H1 (cell line): Measurements from ENCODE around the gene RIC8A. TPM values are rescaled to one million over a fixed set of nuclear protein-coding genes. Genes with fewer than 3 reads are reported as not detected.
A peak's percentile ranks its signal among the peaks of the same experiment; 100 is the strongest.

Source experiments
- CTCF ChIA-PET: fragments of 300-600 bp; sonication (Branson Sonifier 250); formaldehyde crosslinking; loops from one replicate; lab custom pipeline; 2021; ENCODE audit not compliant: partially characterized antibody; lab: Charles Lee
- POLR2A ChIA-PET: fragments of 300-600 bp; sonication (Branson Sonifier 250); formaldehyde crosslinking; loops from one replicate; lab custom pipeline; 2021; ENCODE audit warnings: inconsistent platforms; ENCODE audit not compliant: partially characterized antibody; lab: Charles Lee
- DNase-seq, 2 experiments: peaks; one replicate each; pipeline versions ENCODE4 v3.0.0 to v3.0.0-alpha.2; 2010 to 2022; ENCODE audit warnings: low spot score in 2 of 2, low read depth in 1 of 2, mixed read lengths in 1 of 2
- FAIRE-seq: peaks from 2 replicates; lab custom pipeline; 2011; peaks lifted over from hg19 to GRCh38; lab: Jason Lieb, UNC
- H2AFZ ChIP-seq: 2 replicates; pipeline ENCODE4 v1.8.1; 2012; ENCODE audit warnings: low read length, inconsistent platforms
- H2AK5ac ChIP-seq: 2 replicates; pipeline ENCODE4 v1.6.1; 2013; ENCODE audit warnings: low read depth, low read length
- H2BK120ac ChIP-seq: replicated peaks from 2 replicates; pipeline ENCODE3; 2013; ENCODE audit warnings: low read depth, low read length, inconsistent platforms
- H2BK12ac ChIP-seq: 2 replicates; pipeline ENCODE4 v1.6.1; 2013; ENCODE audit warnings: low read depth, low read length
- H2BK15ac ChIP-seq: 2 replicates; pipeline ENCODE4 v1.6.1; 2013; ENCODE audit warnings: low read length
- H2BK20ac ChIP-seq: 2 replicates; pipeline ENCODE4 v1.6.1; 2013; ENCODE audit warnings: low read length
- H2BK5ac ChIP-seq: 2 replicates; pipeline ENCODE4 v1.6.1; 2013; ENCODE audit warnings: low read depth, low read length
- H3K14ac ChIP-seq: 2 replicates; pipeline ENCODE4 v1.6.1; 2013; ENCODE audit warnings: inconsistent platforms; ENCODE audit not compliant: insufficient read length
- H3K18ac ChIP-seq: 2 replicates; pipeline ENCODE4 v1.6.1; 2013; ENCODE audit warnings: low read length; ENCODE audit errors: extremely low read depth
- H3K23ac ChIP-seq: 2 replicates; pipeline ENCODE4 v1.6.1; 2013; ENCODE audit warnings: inconsistent platforms; ENCODE audit not compliant: insufficient read length
- H3K23me2 ChIP-seq: 2 replicates; pipeline ENCODE4 v1.6.1; 2013; ENCODE audit warnings: low read depth, low read length
- H3K27ac ChIP-seq: 2 replicates; pipeline ENCODE4 v1.6.1; 2011; ENCODE audit warnings: low read depth, low read length, inconsistent platforms
- H3K27me3 ChIP-seq, 4 experiments: replicated peaks in 1 of 4; 1 replicate in 1 of 4; 2 replicates in 3 of 4; pipeline versions ENCODE4 v1.6.1 to v1.8.1; 2011 to 2013; ENCODE audit warnings: low read length in 3 of 4, mild to moderate bottlenecking in 3 of 4, inconsistent platforms in 2 of 4, mixed read lengths in 2 of 4, moderate library complexity in 1 of 4; ENCODE audit not compliant: control insufficient read depth in 3 of 4, insufficient read depth in 3 of 4; ENCODE audit errors: extremely low read depth in 1 of 4
- H3K36me3 ChIP-seq, 4 experiments: 2 replicates each; pipeline versions ENCODE4 v1.6.1 to v1.8.1; 2011 to 2013; ENCODE audit warnings: mild to moderate bottlenecking in 4 of 4, low read length in 3 of 4, moderate library complexity in 2 of 4, control low read depth in 1 of 4, inconsistent platforms in 1 of 4; ENCODE audit not compliant: insufficient read depth in 4 of 4, control insufficient read depth in 2 of 4
- H3K4ac ChIP-seq: replicated peaks from 2 replicates; pipeline ENCODE3; 2013; ENCODE audit warnings: low read length, low read depth, mixed read lengths, inconsistent platforms; ENCODE audit not compliant: insufficient read length
- H3K4me1 ChIP-seq, 4 experiments: replicated peaks in 1 of 4; 1 replicate in 1 of 4; 2 replicates in 3 of 4; pipeline versions ENCODE4 v1.6.1 to v1.8.1; 2011 to 2013; ENCODE audit warnings: low read length in 3 of 4, inconsistent platforms in 2 of 4, mixed read lengths in 1 of 4; ENCODE audit not compliant: insufficient read depth in 4 of 4, control insufficient read depth in 3 of 4
- H3K4me2 ChIP-seq, 2 experiments: 2 replicates each; pipeline versions ENCODE4 v1.6.1 to v1.8.1; 2011 to 2013; ENCODE audit warnings: low read depth in 2 of 2, low read length in 2 of 2, control low read depth in 1 of 2, inconsistent platforms in 1 of 2, mild to moderate bottlenecking in 1 of 2; ENCODE audit not compliant: insufficient read depth in 1 of 2
- H3K4me3 ChIP-seq, 4 experiments: fragments of 200-600, 300-600 bp in 1 of 4; sonication (generic), shearing (Covaris generic), sonication (Bioruptor Twin) in 1 of 4; 2 replicates each; pipeline versions ENCODE4 v1.5.1 to v1.8.1; 2011 to 2016; ENCODE audit warnings: low read length in 4 of 4, low read depth in 3 of 4, control low read depth in 2 of 4, inconsistent platforms in 2 of 4, mild to moderate bottlenecking in 2 of 4, mixed read lengths in 1 of 4, moderate library complexity in 1 of 4; ENCODE audit not compliant: insufficient read depth in 2 of 4; ENCODE audit errors: extremely low read depth in 1 of 4
- H3K56ac ChIP-seq: replicated peaks from 2 replicates; pipeline ENCODE3; 2013; ENCODE audit warnings: low read depth, mild to moderate bottlenecking, mixed read lengths, low read length, inconsistent platforms; ENCODE audit not compliant: insufficient read length
- H3K79me1 ChIP-seq: 2 replicates; pipeline ENCODE4 v1.6.1; 2013; ENCODE audit warnings: low read depth, low read length, control low read depth
- H3K79me2 ChIP-seq, 2 experiments: 2 replicates each; pipeline versions ENCODE4 v1.6.1 to v1.8.1; 2012 to 2013; ENCODE audit warnings: low read length in 2 of 2, mild to moderate bottlenecking in 2 of 2, inconsistent platforms in 1 of 2; ENCODE audit not compliant: insufficient read depth in 2 of 2, control insufficient read depth in 1 of 2
- H3K9ac ChIP-seq, 4 experiments: replicated peaks in 1 of 4; 1 replicate in 1 of 4; 2 replicates in 3 of 4; pipeline versions ENCODE4 v1.6.1 to v1.8.1; 2011 to 2013; ENCODE audit warnings: low read depth in 3 of 4, low read length in 3 of 4, control low read depth in 2 of 4, mild to moderate bottlenecking in 2 of 4, moderate library complexity in 2 of 4, inconsistent platforms in 1 of 4; ENCODE audit errors: extremely low read depth in 1 of 4
- H3K9me3 ChIP-seq, 2 experiments: 2 replicates each; pipeline versions ENCODE4 v1.6.1 to v1.8.1; 2012 to 2013; ENCODE audit warnings: mild to moderate bottlenecking in 2 of 2, moderate library complexity in 2 of 2, control low read depth in 1 of 2, inconsistent platforms in 1 of 2, low read depth in 1 of 2, low read length in 1 of 2, mixed read lengths in 1 of 2; ENCODE audit not compliant: insufficient read depth in 2 of 2
- H4K20me1 ChIP-seq, 2 experiments: replicated peaks in 1 of 2; 2 replicates each; pipeline versions ENCODE3 to v1.8.1; 2011 to 2013; ENCODE audit warnings: inconsistent platforms in 2 of 2, low read length in 2 of 2, mild to moderate bottlenecking in 1 of 2; ENCODE audit not compliant: insufficient read depth in 2 of 2, control insufficient read depth in 1 of 2
- H4K5ac ChIP-seq: 2 replicates; pipeline ENCODE4 v1.6.1; 2013; ENCODE audit warnings: low read length, low read depth, mixed read lengths, inconsistent platforms; ENCODE audit not compliant: insufficient read length
- H4K8ac ChIP-seq: 2 replicates; pipeline ENCODE4 v1.8.0; 2013; ENCODE audit warnings: mild to moderate bottlenecking, moderate library complexity, low read length, inconsistent platforms; ENCODE audit not compliant: insufficient read depth; ENCODE audit errors: extremely low read depth
- H4K91ac ChIP-seq: replicated peaks from 2 replicates; pipeline ENCODE3; 2013; ENCODE audit warnings: low read length, mixed read lengths, inconsistent platforms; ENCODE audit not compliant: insufficient read length
- BRCA1 ChIP-seq: IDR thresholded peaks from 2 replicates; pipeline ENCODE4 v1.6.1; 2012; ENCODE audit warnings: low read depth, low read length, improper control_type of control experiment
- CBX8 ChIP-seq: fragments of 300-800, 300-1000 bp; sonication (generic); IDR thresholded peaks from 2 replicates; pipeline ENCODE4 v1.7.1; 2016; ENCODE audit warnings: low read depth, low read length, borderline replicate concordance
- EGR1 ChIP-seq: IDR thresholded peaks from 2 replicates; pipeline ENCODE4 v1.6.1; 2011; ENCODE audit warnings: low read depth, low read length, borderline replicate concordance
- EZH2 ChIP-seq: fragments of 200-600 bp; sonication (generic); IDR thresholded peaks from 2 replicates; pipeline ENCODE4 v1.7.1; 2012; ENCODE audit warnings: low read depth, mild to moderate bottlenecking, moderate library complexity, low read length, inconsistent platforms; ENCODE audit not compliant: severe bottlenecking
- GTF2F1 ChIP-seq: IDR thresholded peaks from 2 replicates; pipeline ENCODE4 v1.6.1; 2012; ENCODE audit warnings: low read depth, low read length, improper control_type of control experiment, borderline replicate concordance
- KDM1A ChIP-seq: fragments of 200-600, 300-600 bp; sonication (generic); IDR thresholded peaks from 2 replicates; pipeline ENCODE4 v1.7.1; 2016; ENCODE audit warnings: mild to moderate bottlenecking, low read length, borderline replicate concordance
- MAX ChIP-seq: IDR thresholded peaks from 2 replicates; pipeline ENCODE4 v1.6.1; 2012; ENCODE audit warnings: inconsistent platforms
- RBBP5 ChIP-seq: IDR thresholded peaks from 2 replicates; pipeline ENCODE4 v1.7.1; 2012; ENCODE audit warnings: low read depth, mild to moderate bottlenecking, inconsistent platforms, low read length, moderate library complexity, borderline replicate concordance
- SP1 ChIP-seq: IDR thresholded peaks from 2 replicates; pipeline ENCODE4 v1.6.1; 2011; ENCODE audit warnings: low read depth, low read length
- SP2 ChIP-seq: IDR thresholded peaks from 2 replicates; pipeline ENCODE4 v1.6.1; 2012; ENCODE audit warnings: mild to moderate bottlenecking, low read length, inconsistent platforms
- SUZ12 ChIP-seq: fragments of 200-600 bp; sonication (generic); IDR thresholded peaks from 2 replicates; pipeline ENCODE4 v1.6.1; 2012; ENCODE audit warnings: mild to moderate bottlenecking, inconsistent platforms, low read length, moderate library complexity, mixed read lengths
- TBP ChIP-seq: IDR thresholded peaks from 2 replicates; pipeline ENCODE4 v1.6.1; 2011; ENCODE audit warnings: low read depth, low read length, improper control_type of control experiment
- WGBS, 2 experiments: shearing (Covaris generic) in 1 of 2; methylation state at CpG; one replicate each; pipeline versions ENCODE4 v1.1.6 to v1.1.7; 2013 to 2015; ENCODE audit warnings: low lambda C conversion rate in 2 of 2, mixed read lengths in 2 of 2, inconsistent platforms in 1 of 2, low coverage in 1 of 2, missing lambda C conversion rate in 1 of 2; ENCODE audit not compliant: insufficient replicate concordance in 2 of 2, insufficient coverage in 1 of 2, insufficient read length in 1 of 2; ENCODE audit errors: extremely low coverage in 1 of 2, missing lambda C conversion rate in 1 of 2; 5-methylcytosine and 5-hydroxymethylcytosine counted together
- polyA plus RNA-seq, 7 experiments: library from polyadenylated mRNA; depleted of rRNA in 3 of 7; stranded (reverse) in 5 of 7; unstranded in 2 of 7; fragments of >200 nt in 5 of 7; fragments of 200-250 nt in 2 of 7; gene quantifications; 1 replicate in 5 of 7; 2 replicates in 1 of 7; 4 replicates in 1 of 7; pipeline versions ENCODE4 v1.2.1 to v1.2.3, GENCODE V29; 2011 to 2013; ENCODE audit warnings: missing spikeins in 2 of 7, mixed read lengths in 2 of 7
- total RNA-seq: library from RNA; stranded (reverse); fragmentation: NEBNext Ultra II Directional; extraction: Animal tissue kit (Norgen Biotek cat#: 25700); gene quantifications from 2 replicates; pipeline ENCODE4 v1.2.1, GENCODE V29; 2021
- TF ChIP-seq, protein P1 (sequence below): IDR thresholded peaks from 2 replicates; pipeline ENCODE4 v1.6.1; 2012; ENCODE audit warnings: inconsistent platforms

The RIC8A gene
- total and polyA plus RNA-seq, 2 of the 8 experiments (the other 6 are each of a cell fraction or from before 2014, with no cell fraction given) = 67.0 to 105 TPM

DNA sequence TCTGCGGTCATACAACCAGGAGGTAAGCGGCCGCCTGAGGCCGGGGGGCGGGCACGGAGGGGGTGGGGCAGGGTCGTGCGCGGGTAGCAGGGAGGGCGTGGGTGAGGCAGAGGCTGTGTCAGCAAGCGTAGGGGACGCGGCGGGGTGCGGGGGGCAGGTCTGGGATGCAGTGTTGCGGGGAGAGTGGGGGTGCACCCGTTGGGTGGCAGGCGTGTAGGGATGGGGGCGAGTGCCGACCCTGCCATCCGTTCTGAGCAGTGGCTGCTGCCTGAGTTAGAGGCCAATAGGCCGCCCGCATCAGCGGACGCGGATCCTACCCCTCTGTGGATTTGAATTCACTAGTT, 1.4 kb downstream of the RIC8A start:
- H3K4me3 ChIP-seq = peak overlapping the region; percentile 85 to 89 (median 87)
- H3K27ac ChIP-seq = no peak overlapping the region
- H2BK20ac ChIP-seq = no peak overlapping the region
- no peak overlapping the region for H4K8ac ChIP-seq
- FAIRE-seq (no peak), DNase-seq (no peak)
- H2AK5ac ChIP-seq = 0 out of 2 replicates have a peak overlapping the region, but pooled peaks have one; percentile 24
- H3K4me1 ChIP-seq = peaks cover 0 to 23% (median 9%) of the 10 kb centered on the region in 4 experiments; a peak in 5 of 7 replicates
- H3K4ac ChIP-seq = no peak overlapping the region
- no peak overlapping the region for H2BK15ac ChIP-seq
- no peaks in the 10 kb centered on the region for H3K9me3 ChIP-seq
- H3K36me3 ChIP-seq = peaks cover 28 to 49% (median 37%) of the 10 kb centered on the region in 4 experiments
- H4K91ac ChIP-seq = no peak overlapping the region
- no peak overlapping the region for H4K5ac ChIP-seq
- ChIA-PET CTCF (interaction anchor here (0.8 to 1.3 kb wide), 4 partner anchors 10 to 161 kb away, joined by 3 to 4 read pairs (median 3); partner anchors contain the start of gene B4GALNT4), POLR2A (interaction anchor here (1.2 to 2.3 kb wide), 7 partner anchors 7 to 147 kb away, joined by 3 to 11 read pairs (median 4); no protein-coding TSS in a partner anchor)
- no peak overlapping the region for H2AFZ ChIP-seq
- H3K23me2 ChIP-seq = peaks cover 22% of the 10 kb centered on the region
- peaks cover 11% of the 10 kb centered on the region for H3K79me1 ChIP-seq
- no peak overlapping the region for H3K23ac ChIP-seq
- H3K56ac ChIP-seq = no peak overlapping the region
- no peak overlapping the region for H2BK12ac ChIP-seq
- H2BK120ac ChIP-seq = no peak overlapping the region
- H2BK5ac ChIP-seq = peak overlapping the region; percentile 24; the same call in 1 of the 2 replicates
- no peaks in the 10 kb centered on the region for H3K27me3 ChIP-seq
- 0% methylated on average over 2 of the region's 26 CpGs; no CpG with 5 or more reads in 1 of the 2 experiments for WGBS, 2 experiments
- H3K14ac ChIP-seq = no peak overlapping the region
- H3K4me2 ChIP-seq = peak overlapping the region; percentile 97 to 100
- peak overlapping the region; percentile 31 to 69 (median 58) for H3K9ac ChIP-seq
- peaks cover 0 to 29% of the 10 kb centered on the region in 2 experiments for H4K20me1 ChIP-seq
- H3K18ac ChIP-seq = no peak overlapping the region
- H3K79me2 ChIP-seq = peaks cover 0 to 31% of the 10 kb centered on the region in 2 experiments; a peak in 3 of 4 replicates
- TF ChIP-seq KDM1A (no peak), EGR1 (no peak), BRCA1 (no peak), SP2 (no peak), CBX8 (no peak), RBBP5 (no peak), EZH2 (no peak), MAX (no peak), SUZ12 (no peak), GTF2F1 (no peak), SP1 (no peak), TBP (no peak)
- TF ChIP-seq, protein P1, sequence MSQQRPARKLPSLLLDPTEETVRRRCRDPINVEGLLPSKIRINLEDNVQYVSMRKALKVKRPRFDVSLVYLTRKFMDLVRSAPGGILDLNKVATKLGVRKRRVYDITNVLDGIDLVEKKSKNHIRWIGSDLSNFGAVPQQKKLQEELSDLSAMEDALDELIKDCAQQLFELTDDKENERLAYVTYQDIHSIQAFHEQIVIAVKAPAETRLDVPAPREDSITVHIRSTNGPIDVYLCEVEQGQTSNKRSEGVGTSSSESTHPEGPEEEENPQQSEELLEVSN = no peak
